ENCODE data around the gene ST6GALNAC4.

- TF ChIP-seq CTCF (IDR thresholded peaks at IDR 0.05; ENCODE audit: low read depth, low read length) (no peak), MAX (IDR thresholded peaks at IDR 0.05; ENCODE audit: low read depth, low read length) (no peak), POLR2A (IDR thresholded peaks at IDR 0.05; ENCODE audit: extremely low read depth, insufficient read length) (no peak)
These were observed 31.8 kb downstream of the ST6GALNAC4 start for GRCh38 chr9:127884976-127885490.

Data from NB4 (cell line).